Mesothelial cell of epicardium (in vitro differentiated cells): Measurements from ENCODE around the gene SLC16A9. TPM values are rescaled to one million over a fixed set of nuclear protein-coding genes. Genes with fewer than 3 reads are reported as not detected.
"Not testable (repeated sequence)": the region's sequence is repeated elsewhere in the genome, so short reads cannot be mapped to it uniquely, and the experiment has no call there.

Experiments used
- DNase-seq, 2 experiments: peaks; one replicate each; pipeline ENCODE4 v3.0.0; 2021; ENCODE audit warnings: low spot score in 2 of 2; ENCODE audit not compliant: unreplicated experiment in 2 of 2
- H3K27ac Mint-ChIP-seq: 2 replicates; pipeline ENCODE4 v1.8.0; 2021; ENCODE audit warnings: mixed read lengths
- H3K27me3 Mint-ChIP-seq: 2 replicates; pipeline ENCODE4 v1.8.0; 2021; ENCODE audit warnings: low read depth, mixed read lengths
- H3K36me3 Mint-ChIP-seq: 2 replicates; pipeline ENCODE4 v1.8.0; 2021; ENCODE audit warnings: mixed read lengths
- H3K4me1 Mint-ChIP-seq: 2 replicates; pipeline ENCODE4 v1.8.0; 2021; ENCODE audit warnings: mixed read lengths
- H3K4me3 Mint-ChIP-seq: 2 replicates; pipeline ENCODE4 v1.8.0; 2021; ENCODE audit warnings: mild to moderate bottlenecking, moderate library complexity, mixed read lengths
- H3K9me3 Mint-ChIP-seq: 2 replicates; pipeline ENCODE4 v1.8.0; 2021; ENCODE audit warnings: mixed read lengths
- total RNA-seq: library from RNA; stranded (reverse); gene quantifications from 3 replicates; pipeline ENCODE4 v1.2.1, GENCODE V29; 2021
- TF ChIP-seq, protein P1 (sequence below): fragments of 200-600 bp; sonication (generic); IDR thresholded peaks from one replicate; pipeline ENCODE4 v1.5.0; 2021; ENCODE audit warnings: antibody characterized with exemption; ENCODE audit not compliant: unreplicated experiment

Gene SLC16A9
- total RNA-seq, 1 donor from 2014 or later = 17.6 TPM

DNA sequence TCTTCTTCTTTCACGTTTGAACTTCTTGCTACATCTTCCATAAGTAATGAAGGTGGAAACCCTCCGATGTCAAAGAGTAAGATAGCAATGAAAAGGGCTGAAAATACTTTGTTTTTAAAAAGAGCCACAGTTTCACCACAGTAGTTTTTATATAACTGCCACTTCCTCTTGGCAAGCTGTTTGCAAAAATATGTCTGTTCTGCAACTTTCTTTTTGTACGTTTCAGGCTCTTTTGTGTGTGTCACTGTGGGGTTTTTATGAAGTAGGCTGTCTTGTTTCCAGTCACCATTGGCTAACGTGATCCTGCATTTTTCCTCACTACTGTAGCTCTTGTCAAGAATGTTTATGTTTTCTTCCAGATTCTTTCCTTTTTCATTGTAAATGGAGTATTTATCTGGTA lies 55.6 kb downstream of the SLC16A9 start:
- no peak for DNase-seq

DNA sequence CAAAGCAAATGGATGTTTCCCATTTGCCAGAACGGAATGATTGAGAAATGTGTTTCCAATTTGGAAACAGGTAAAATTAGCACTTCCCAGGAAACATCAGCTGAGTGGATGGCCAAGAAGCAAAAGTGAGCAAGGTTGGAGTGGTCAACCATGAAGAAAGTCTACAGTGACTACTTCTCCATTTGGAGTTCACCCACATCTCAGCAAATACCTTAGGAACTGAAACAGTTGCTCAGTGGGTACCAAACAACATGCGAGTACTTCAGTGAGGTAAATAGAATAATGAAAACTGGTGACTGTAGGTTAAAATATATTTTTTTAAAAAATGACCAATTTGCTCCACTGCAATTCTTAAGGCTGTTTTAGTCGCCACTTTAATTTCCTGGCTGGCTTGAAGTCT lies 57.7 kb downstream of the SLC16A9 start:
- no peak overlapping the region for H3K4me3 Mint-ChIP-seq
- H3K4me1 Mint-ChIP-seq = peaks cover 7% of the 10 kb centered on the region
- H3K9me3 Mint-ChIP-seq = peaks cover 5% of the 10 kb centered on the region
- TF ChIP-seq, protein P1, sequence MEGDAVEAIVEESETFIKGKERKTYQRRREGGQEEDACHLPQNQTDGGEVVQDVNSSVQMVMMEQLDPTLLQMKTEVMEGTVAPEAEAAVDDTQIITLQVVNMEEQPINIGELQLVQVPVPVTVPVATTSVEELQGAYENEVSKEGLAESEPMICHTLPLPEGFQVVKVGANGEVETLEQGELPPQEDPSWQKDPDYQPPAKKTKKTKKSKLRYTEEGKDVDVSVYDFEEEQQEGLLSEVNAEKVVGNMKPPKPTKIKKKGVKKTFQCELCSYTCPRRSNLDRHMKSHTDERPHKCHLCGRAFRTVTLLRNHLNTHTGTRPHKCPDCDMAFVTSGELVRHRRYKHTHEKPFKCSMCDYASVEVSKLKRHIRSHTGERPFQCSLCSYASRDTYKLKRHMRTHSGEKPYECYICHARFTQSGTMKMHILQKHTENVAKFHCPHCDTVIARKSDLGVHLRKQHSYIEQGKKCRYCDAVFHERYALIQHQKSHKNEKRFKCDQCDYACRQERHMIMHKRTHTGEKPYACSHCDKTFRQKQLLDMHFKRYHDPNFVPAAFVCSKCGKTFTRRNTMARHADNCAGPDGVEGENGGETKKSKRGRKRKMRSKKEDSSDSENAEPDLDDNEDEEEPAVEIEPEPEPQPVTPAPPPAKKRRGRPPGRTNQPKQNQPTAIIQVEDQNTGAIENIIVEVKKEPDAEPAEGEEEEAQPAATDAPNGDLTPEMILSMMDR = no peak
- DNase-seq = no peak
- no peaks in the 10 kb centered on the region for H3K27me3 Mint-ChIP-seq
- no peak overlapping the region for H3K27ac Mint-ChIP-seq
- peaks cover 12% of the 10 kb centered on the region for H3K36me3 Mint-ChIP-seq

More for the DNA sequence above, 55.6 kb downstream of the SLC16A9 start:
- no peak overlapping the region for H3K4me3 Mint-ChIP-seq
- H3K27me3 Mint-ChIP-seq = no peaks in the 10 kb centered on the region
- TF ChIP-seq, protein P1 = no peak
- H3K4me1 Mint-ChIP-seq = peaks cover 18% of the 10 kb centered on the region
- H3K9me3 Mint-ChIP-seq = peaks cover 5% of the 10 kb centered on the region
- peaks cover 12% of the 10 kb centered on the region for H3K36me3 Mint-ChIP-seq
- no peak overlapping the region for H3K27ac Mint-ChIP-seq

DNA sequence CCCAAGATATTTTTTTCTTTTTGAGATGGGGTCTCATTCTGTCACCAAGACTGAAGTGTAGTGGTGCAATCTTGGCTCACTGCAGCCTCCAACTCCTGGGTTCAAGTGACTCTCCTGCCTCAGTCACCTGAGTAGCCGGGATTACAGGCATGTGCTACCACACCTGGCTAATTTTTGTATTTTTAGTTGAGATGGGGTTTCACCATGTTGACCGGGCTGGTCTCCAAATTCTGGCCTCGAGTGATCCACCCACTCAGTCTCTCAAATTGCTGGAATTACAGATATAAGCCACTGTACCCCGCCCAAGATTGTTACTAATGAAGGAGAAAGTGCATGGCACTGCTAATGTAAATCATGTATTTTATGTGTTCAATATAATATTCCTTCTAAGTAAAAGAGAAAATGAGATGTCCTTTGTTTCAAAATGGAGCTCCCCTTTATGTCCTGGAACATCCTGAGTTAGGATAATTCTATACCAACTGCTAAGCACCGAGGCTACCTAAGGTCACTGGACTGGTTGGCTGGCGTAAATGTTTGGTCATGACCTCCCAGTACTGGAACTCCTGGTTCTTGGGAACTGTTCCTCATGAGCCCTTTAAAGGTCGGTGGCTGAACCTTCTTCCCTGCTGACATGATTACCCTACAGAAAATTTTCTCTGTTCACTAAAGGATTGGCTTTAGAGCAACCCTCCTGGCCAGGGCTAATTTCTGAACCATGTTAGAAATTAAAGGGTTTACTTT lies 59.9 kb downstream of the SLC16A9 start:
- TF ChIP-seq, protein P1 = no peak
- Mint-ChIP-seq H3K36me3 (peaks cover 22% of the 10 kb centered on the region), H3K4me3 (no peak overlapping the region), H3K9me3 (peaks cover 17% of the 10 kb centered on the region), H3K27me3 (no peaks in the 10 kb centered on the region), H3K27ac (no peak overlapping the region), H3K4me1 (peaks cover 7% of the 10 kb centered on the region)
- DNase-seq = no peak

DNA sequence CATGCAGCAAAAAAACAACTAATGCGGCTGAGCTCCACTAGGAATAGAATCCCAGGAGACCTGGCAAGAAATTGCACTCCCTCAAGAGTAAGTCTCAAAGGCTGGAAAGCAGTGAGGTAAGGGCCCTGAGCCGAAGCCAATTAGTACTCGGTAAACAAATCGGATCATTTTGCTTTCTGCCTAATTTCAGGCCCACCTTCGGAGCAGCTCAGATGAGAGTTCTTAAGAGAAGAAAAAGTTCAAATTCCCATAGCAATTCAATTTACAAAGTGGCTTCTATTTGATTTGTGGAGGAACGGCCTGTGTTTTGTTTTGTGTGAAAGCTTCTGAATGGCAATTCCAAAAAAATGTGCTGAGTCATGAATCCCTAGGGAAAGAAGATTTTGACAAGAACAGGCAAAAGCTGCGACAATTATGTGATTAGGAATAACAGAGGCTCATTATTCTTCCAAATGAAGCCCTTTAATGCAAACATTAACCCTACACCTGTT lies 60.9 kb downstream of the SLC16A9 start:
- no peak for DNase-seq
- H3K4me3 Mint-ChIP-seq = no peak overlapping the region
- H3K36me3 Mint-ChIP-seq = peaks cover 22% of the 10 kb centered on the region
- H3K27me3 Mint-ChIP-seq = no peaks in the 10 kb centered on the region
- TF ChIP-seq, protein P1 = no peak
- peaks cover 22% of the 10 kb centered on the region for H3K9me3 Mint-ChIP-seq
- H3K4me1 Mint-ChIP-seq = peaks cover 7% of the 10 kb centered on the region
- peak overlapping the region; percentile 62 for H3K27ac Mint-ChIP-seq

DNA sequence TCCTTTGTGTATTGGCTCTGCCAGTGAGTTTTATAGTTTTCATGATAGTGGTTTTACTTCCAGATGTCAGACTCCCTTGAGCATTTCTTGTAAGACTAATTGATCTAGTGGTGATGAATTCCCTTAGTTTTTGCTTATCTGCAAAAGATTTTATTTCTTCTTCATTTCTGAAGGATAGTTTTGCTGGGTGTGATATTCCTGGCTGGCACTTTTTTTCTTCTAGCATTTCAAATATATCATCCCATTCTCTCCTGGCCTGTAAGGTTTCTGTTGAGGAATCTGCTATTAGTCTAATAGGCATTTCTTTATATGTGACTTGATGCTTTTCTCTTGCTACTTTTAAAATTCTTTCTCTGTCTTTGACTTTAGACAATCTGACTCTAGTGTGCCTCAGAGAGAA lies 64.8 kb downstream of the SLC16A9 start:
- H3K9me3 Mint-ChIP-seq = peaks cover 34% of the 10 kb centered on the region
- H3K4me3 Mint-ChIP-seq = no peak overlapping the region
- TF ChIP-seq, protein P1 = no peak
- H3K27me3 Mint-ChIP-seq = no peaks in the 10 kb centered on the region
- H3K27ac Mint-ChIP-seq = no peak overlapping the region
- peaks cover 17% of the 10 kb centered on the region for H3K36me3 Mint-ChIP-seq
- DNase-seq = no peak
- H3K4me1 Mint-ChIP-seq = peaks cover 7% of the 10 kb centered on the region

DNA sequence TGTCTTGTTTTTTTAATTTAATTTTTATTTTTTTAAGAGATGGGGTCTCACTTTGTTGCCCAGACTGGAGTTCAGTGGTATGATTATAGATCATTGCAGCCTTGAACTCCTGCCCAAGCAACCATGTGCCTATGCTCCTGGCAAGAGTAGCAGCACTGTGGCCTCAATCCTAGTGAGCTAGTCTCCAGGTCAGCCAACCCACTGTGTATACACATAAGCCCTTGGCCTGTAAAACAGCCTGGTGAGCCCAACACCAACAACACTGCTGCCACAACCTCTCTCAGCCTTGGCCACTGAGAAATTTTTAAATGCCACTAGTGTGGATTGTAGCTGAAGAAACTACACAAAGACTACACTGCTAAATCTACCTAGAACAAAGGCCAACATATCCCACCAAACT lies 68.0 kb downstream of the SLC16A9 start:
- DNase-seq, H3K27ac Mint-ChIP-seq, H3K4me3 Mint-ChIP-seq, H3K27me3 Mint-ChIP-seq, H3K4me1 Mint-ChIP-seq: not testable (repeated sequence)
- Mint-ChIP-seq H3K9me3 (peaks cover 40% of the 10 kb centered on the region), H3K36me3 (peaks cover 17% of the 10 kb centered on the region)
